Right ventricle myocardium superior (tissue), 1 donor: ENCODE measurements around the gene ITGBL1. TPM values are rescaled to one million over a fixed set of nuclear protein-coding genes. Genes with fewer than 3 reads are reported as not detected.

ENCODE experiments used
- ATAC-seq: fragments of 200-7000 bp; cut with Tn5 transposase; one replicate; pipeline ENCODE4 v1.9.1; 2020; ENCODE audit warnings: mild to moderate bottlenecking; ENCODE audit not compliant: poor library complexity
- DNase-seq: peaks from one replicate; pipeline ENCODE4 v3.0.0-alpha.2; 2020
- intact Hi-C: fragments of 100-400 bp; cut with DNase I; formaldehyde crosslinking; loops from one replicate; pipeline ENCODE4 v1.11.2; 2022
- total RNA-seq: library from RNA; stranded (reverse); fragmentation: NEBNext Ultra II Directional; extraction: Animal tissue kit (Norgen Biotek cat#: 25700); gene quantifications from one replicate; pipeline ENCODE4 v1.2.1, GENCODE V29; 2021
- donor health status: DM: no; HTN: yes; CAD: no; lungs with severe emphysema.

Gene ITGBL1
- total RNA-seq, 1 donor from 2014 or later: 6.8 TPM

DNA sequence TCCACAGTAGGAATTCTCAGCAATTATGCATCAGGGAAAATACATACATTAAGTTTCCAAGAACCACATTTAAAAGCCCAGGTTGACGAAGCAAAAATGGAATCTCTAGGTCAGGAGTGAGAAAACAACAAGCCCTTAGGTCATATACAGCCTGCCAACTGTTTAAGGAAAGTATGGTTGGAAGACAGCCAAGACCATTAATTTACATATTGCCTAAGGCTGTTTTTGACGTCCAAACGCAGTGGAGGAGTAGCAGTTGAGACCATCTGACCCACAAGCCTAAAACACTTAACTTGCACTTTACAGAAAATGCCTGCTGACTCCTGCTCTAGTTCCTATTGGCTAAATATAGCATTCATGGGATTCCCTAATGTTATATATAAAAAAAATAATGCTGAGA is 299.0 kb downstream of the ITGBL1 start:
- intact Hi-C loops: no loop called here
- DNase-seq: no peak
- peak; percentile 34 for ATAC-seq

DNA sequence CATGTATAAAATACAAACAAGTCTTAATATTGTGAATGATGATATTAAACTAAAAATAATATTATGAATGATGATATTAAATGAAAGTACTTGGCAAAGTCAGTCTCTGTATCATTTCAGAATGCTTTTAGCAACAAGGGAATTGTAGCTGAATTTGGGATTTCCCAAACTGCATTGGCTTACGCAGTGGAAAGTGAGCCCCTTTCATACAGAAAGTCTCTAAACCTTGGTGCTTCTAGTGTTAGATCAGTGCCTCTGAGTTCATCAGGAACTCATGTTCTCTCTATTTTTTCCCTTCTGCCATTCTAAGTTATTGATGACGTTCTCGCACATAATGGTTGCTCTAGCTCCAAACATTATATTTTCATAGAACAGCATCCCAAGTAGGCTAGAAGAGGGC is 300.0 kb downstream of the ITGBL1 start:
- DNase-seq: no peak
- intact Hi-C loops: no loop called here
- no peak for ATAC-seq

GRCh38 chr13:101755228-101755887 is 302.9 kb downstream of the ITGBL1 start:
- intact Hi-C loops: loop anchor here (5.0 kb wide), 1 partner anchor 243 kb away; no protein-coding TSS in a partner anchor
- ATAC-seq: no peak
- DNase-seq: no peak

DNA sequence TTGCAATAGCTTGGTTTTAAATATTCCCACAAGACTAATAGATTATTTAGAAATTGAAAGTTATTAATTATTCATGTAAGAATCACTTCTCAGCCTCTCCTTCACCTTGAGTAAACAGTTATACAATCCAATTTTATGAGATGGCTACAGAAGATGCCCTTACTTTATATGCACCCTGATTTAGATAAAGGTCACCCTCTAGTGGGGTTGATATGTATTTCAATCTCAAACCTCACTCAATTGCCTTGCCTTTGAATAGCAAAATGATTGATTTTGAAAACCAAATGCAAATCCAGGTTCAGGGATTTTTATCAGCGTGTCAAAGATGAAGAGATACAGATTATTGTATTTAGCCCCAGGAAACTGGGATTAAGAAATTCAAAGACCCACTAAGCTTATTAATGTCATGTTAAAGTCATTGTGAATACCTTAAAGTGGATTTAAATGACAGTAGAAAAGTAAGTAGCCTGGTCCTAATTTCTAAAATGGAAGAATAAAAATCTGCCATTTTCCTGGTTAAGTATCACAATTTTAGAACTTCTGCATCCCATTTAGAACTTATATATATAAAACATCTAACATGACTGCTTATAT is 305.1 kb downstream of the ITGBL1 start:
- DNase-seq (no peak), ATAC-seq (peak; percentile 80)
- intact Hi-C loops: loop anchor here (5.0 kb wide), 1 partner anchor 245 kb away; no protein-coding TSS in a partner anchor

GRCh38 chr13:101763191-101763590 is 310.7 kb downstream of the ITGBL1 start:
- ATAC-seq: no peak
- intact Hi-C loops: loop anchor here (10.0 kb wide), 1 partner anchor 618 kb away; no protein-coding TSS in a partner anchor

More at GRCh38 chr13:101763191-101763590, 310.7 kb downstream of the ITGBL1 start:
- DNase-seq: no peak

Other genes with a start within 250 kb of the ITGBL1 start
- 8.2 TPM for gene NALCN, start 36.2 kb upstream of the ITGBL1 start, total RNA-seq